Measurements from ENCODE around the gene OR10T2. TPM values are rescaled to one million over a fixed set of nuclear protein-coding genes. Genes with fewer than 3 reads are reported as not detected.
"Not testable (repeated sequence)": the region's sequence is repeated elsewhere in the genome, so short reads cannot be mapped to it uniquely, and the experiment has no call there.

The OR10T2 gene, protein sequence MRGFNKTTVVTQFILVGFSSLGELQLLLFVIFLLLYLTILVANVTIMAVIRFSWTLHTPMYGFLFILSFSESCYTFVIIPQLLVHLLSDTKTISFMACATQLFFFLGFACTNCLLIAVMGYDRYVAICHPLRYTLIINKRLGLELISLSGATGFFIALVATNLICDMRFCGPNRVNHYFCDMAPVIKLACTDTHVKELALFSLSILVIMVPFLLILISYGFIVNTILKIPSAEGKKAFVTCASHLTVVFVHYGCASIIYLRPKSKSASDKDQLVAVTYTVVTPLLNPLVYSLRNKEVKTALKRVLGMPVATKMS
- not detected for total RNA-seq

- ATAC-seq (peak in 1 of 2 donors; percentile 28), DNase-seq (ENCODE audit: low spot score) (no peak)
- H3K4me3 Mint-ChIP-seq, result no peak within 1 kb of the TSS
- no peaks in the 10 kb centered on the region for H3K36me3 Mint-ChIP-seq
- no peaks in the 10 kb centered on the region for H3K9me3 Mint-ChIP-seq
- peaks cover 20 to 47% of the 10 kb centered on the region in 2 donors for H3K27me3 Mint-ChIP-seq
- no peak within 1 kb of the TSS for H3K27ac Mint-ChIP-seq
- peaks cover 0 to 4% of the 10 kb centered on the region in 2 donors for H3K4me1 Mint-ChIP-seq (ENCODE audit: low read depth in 2 of 2)
Measured at GRCh38 chr1:158398818-158399514, at the start of gene OR10T2. TSS of gene OR10T2 (minus strand) at chr1:158399466. CDS start at chr1:158399466, 0 bp downstream.

DNA sequence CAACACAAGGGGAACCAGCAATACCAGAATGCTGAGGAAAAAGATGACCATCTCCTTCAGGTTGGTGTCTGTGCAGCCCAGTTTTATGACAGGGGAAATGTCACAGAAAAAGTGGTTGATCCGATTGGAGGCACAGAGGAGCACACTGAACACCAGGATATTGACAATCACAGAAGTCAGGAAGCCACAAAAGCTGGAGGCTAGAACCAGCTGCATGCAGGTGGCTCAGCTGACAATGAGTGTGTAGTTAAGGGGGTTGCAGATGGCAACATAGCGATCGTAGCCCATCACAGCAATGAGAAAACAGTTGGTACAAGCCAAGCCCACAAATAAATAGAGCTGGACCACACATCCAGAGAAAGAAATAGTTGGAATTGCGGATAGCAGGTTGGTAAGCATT lies 46.1 kb upstream of the OR10T2 start:
- ATAC-seq, result no peak
- no peak overlapping the region for H3K27ac Mint-ChIP-seq
- H3K4me1 Mint-ChIP-seq (ENCODE audit: low read depth in 2 of 2), result no peaks in the 10 kb centered on the region
- H3K9me3 Mint-ChIP-seq, result no peaks in the 10 kb centered on the region
- no peak overlapping the region for H3K4me3 Mint-ChIP-seq
- DNase-seq (ENCODE audit: low spot score), result no peak
- no peaks in the 10 kb centered on the region for H3K36me3 Mint-ChIP-seq
- H3K27me3 Mint-ChIP-seq, result peaks cover 24 to 39% of the 10 kb centered on the region in 2 donors

DNA sequence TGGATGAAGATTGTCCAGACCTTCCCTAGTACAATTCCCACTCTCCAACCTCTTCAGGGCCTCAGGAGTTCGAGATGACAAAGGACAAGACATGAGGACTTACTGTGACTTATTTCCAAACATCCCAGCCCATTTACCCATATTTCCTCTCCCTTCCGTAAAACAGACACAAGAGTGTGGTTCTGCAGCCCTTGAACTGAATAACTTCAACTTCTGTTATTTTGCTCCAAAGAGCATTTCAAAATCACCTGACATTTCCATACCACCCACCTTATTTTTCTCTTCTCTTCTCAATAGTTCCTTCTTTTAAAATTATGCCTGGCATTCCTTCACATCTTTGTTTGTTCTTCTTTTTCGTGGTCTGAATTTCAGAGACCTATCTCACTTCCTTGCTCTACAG lies 35.5 kb upstream of the OR10T2 start:
- Mint-ChIP-seq H3K27me3 (peaks cover 32 to 69% of the 10 kb centered on the region in 2 donors), H3K9me3 (peaks cover 10% of the 10 kb centered on the region), H3K4me3 (no peak overlapping the region), H3K27ac (no peak overlapping the region), H3K36me3 (peaks cover 15% of the 10 kb centered on the region), H3K4me1 (ENCODE audit: low read depth in 2 of 2) (no peaks in the 10 kb centered on the region)
- DNase-seq (ENCODE audit: low spot score) (no peak), ATAC-seq (no peak)

DNA sequence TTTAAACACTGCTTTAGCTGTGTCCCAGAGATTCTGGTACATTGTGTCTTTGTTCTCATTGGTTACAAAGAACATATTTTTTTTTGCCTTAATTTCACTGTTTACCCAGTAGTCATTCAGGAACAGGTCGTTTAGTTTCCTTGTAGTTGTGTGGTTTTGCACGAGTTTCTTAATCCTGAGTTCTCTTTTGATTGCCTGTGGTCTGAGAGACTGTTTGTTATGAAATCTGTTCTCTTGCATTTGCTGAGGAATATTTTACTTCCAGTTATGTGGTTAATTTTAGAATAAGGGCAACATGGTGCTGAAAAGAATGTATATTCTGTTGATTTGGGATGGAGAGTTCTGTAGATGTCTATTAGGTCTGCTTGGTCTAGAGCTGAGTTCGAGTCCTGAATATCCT lies 30.9 kb upstream of the OR10T2 start:
- DNase-seq (ENCODE audit: low spot score); H3K27ac Mint-ChIP-seq; H3K4me1 Mint-ChIP-seq (ENCODE audit: low read depth in 2 of 2); ATAC-seq; H3K4me3 Mint-ChIP-seq: not testable (repeated sequence)
- Mint-ChIP-seq H3K9me3 (peaks cover 10% of the 10 kb centered on the region), H3K27me3 (peaks cover 32 to 58% of the 10 kb centered on the region in 2 donors), H3K36me3 (peaks cover 21% of the 10 kb centered on the region)

DNA sequence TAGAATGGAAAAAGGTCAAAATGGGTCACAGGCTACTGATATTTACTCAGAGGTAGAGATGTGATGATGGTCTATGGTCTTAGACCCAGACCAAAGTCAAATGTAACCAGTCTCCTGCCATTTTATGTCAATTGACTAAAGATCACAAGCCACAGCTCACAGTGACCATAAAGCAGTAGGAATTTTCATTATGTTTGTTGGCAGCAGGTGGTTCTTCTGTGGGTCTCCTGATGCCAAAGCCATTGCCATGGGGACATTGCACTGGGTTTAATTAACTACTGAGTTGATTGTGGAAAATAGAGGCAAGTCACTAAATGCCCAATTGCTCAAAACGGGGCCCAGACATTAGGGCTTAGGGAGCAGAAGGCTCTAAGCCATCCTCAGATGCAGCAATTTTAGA lies 26.9 kb upstream of the OR10T2 start, which contains the start of gene OR10K2:
Gene OR10K2 (minus strand): TSS at position 101 of the 400 bp plus-strand sequence. CDS start 5,371 bp downstream, outside the sequence.
- DNase-seq (ENCODE audit: low spot score) (no peak), ATAC-seq (no peak)
- Mint-ChIP-seq H3K27ac (no peak within 1 kb of the TSS), H3K9me3 (peaks cover 6% of the 10 kb centered on the region), H3K4me3 (no peak within 1 kb of the TSS), H3K27me3 (peaks cover 27 to 40% of the 10 kb centered on the region in 2 donors), H3K4me1 (ENCODE audit: low read depth in 2 of 2) (no peaks in the 10 kb centered on the region), H3K36me3 (peaks cover 15% of the 10 kb centered on the region)

GRCh38 chr1:158425027-158425426 lies 25.8 kb upstream of the OR10T2 start:
- H3K4me3 Mint-ChIP-seq, result no peak overlapping the region
- DNase-seq (ENCODE audit: low spot score), result no peak
- peaks cover 2% of the 10 kb centered on the region for H3K9me3 Mint-ChIP-seq
- H3K27ac Mint-ChIP-seq, result no peak overlapping the region
- no peaks in the 10 kb centered on the region for H3K4me1 Mint-ChIP-seq (ENCODE audit: low read depth in 2 of 2)
- H3K27me3 Mint-ChIP-seq, result peaks cover 31 to 38% of the 10 kb centered on the region in 2 donors
- ATAC-seq, result no peak
- peaks cover 9% of the 10 kb centered on the region for H3K36me3 Mint-ChIP-seq

GRCh38 chr1:158422212-158422611 lies 22.9 kb upstream of the OR10T2 start:
- no peak for ATAC-seq

GRCh38 chr1:158417586-158417985 lies 18.3 kb upstream of the OR10T2 start:
- H3K4me3 Mint-ChIP-seq, result no peak overlapping the region
- H3K27ac Mint-ChIP-seq, result no peak overlapping the region
- H3K27me3 Mint-ChIP-seq, result peaks cover 35 to 55% of the 10 kb centered on the region in 2 donors
- no peak for DNase-seq (ENCODE audit: low spot score)
- no peaks in the 10 kb centered on the region for H3K4me1 Mint-ChIP-seq (ENCODE audit: low read depth in 2 of 2)
- H3K36me3 Mint-ChIP-seq, result no peaks in the 10 kb centered on the region
- H3K9me3 Mint-ChIP-seq, result no peaks in the 10 kb centered on the region
- no peak for ATAC-seq

More at GRCh38 chr1:158422212-158422611, 22.9 kb upstream of the OR10T2 start:
- H3K9me3 Mint-ChIP-seq, result no peaks in the 10 kb centered on the region
- H3K4me3 Mint-ChIP-seq, result no peak overlapping the region
- H3K27ac Mint-ChIP-seq, result no peak overlapping the region
- H3K27me3 Mint-ChIP-seq, result peaks cover 21 to 31% of the 10 kb centered on the region in 2 donors
- no peak for DNase-seq (ENCODE audit: low spot score)
- H3K4me1 Mint-ChIP-seq (ENCODE audit: low read depth in 2 of 2), result no peaks in the 10 kb centered on the region
- no peaks in the 10 kb centered on the region for H3K36me3 Mint-ChIP-seq

GRCh38 chr1:158414651-158415345 lies 15.5 kb upstream of the OR10T2 start:
- H3K4me3 Mint-ChIP-seq, result no peak overlapping the region
- H3K9me3 Mint-ChIP-seq, result no peaks in the 10 kb centered on the region
- H3K4me1 Mint-ChIP-seq (ENCODE audit: low read depth in 2 of 2), result no peaks in the 10 kb centered on the region
- H3K36me3 Mint-ChIP-seq, result no peaks in the 10 kb centered on the region
- H3K27me3 Mint-ChIP-seq, result peaks cover 26 to 44% of the 10 kb centered on the region in 2 donors
- H3K27ac Mint-ChIP-seq, result no peak overlapping the region
- ATAC-seq (no peak), DNase-seq (ENCODE audit: low spot score) (no peak)

DNA sequence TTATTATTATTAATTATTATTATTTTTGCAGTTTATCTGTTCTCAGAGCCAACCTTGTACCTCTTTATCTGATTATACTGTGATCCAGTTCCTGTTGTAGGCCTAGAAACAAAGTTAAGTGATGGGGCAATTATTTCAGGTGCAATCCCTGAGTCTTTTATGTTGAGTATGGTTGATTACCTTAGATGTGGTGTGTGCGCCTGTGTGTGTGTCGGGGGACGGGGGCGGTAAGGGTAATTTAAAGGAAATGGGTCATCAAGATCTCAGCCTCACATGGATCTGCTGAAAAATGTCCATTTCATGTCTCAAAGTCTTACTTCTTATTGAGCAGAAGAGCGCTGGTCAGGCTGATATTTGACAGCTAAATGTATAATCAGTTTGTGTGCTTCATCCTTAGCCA lies 7.8 kb upstream of the OR10T2 start:
- H3K9me3 Mint-ChIP-seq, result no peaks in the 10 kb centered on the region
- no peaks in the 10 kb centered on the region for H3K36me3 Mint-ChIP-seq
- peaks cover 26 to 53% of the 10 kb centered on the region in 2 donors for H3K27me3 Mint-ChIP-seq
- DNase-seq (ENCODE audit: low spot score), result no peak
- no peak overlapping the region for H3K4me3 Mint-ChIP-seq
- no peak for ATAC-seq
- no peak overlapping the region for H3K27ac Mint-ChIP-seq
- H3K4me1 Mint-ChIP-seq (ENCODE audit: low read depth in 2 of 2), result no peaks in the 10 kb centered on the region

DNA sequence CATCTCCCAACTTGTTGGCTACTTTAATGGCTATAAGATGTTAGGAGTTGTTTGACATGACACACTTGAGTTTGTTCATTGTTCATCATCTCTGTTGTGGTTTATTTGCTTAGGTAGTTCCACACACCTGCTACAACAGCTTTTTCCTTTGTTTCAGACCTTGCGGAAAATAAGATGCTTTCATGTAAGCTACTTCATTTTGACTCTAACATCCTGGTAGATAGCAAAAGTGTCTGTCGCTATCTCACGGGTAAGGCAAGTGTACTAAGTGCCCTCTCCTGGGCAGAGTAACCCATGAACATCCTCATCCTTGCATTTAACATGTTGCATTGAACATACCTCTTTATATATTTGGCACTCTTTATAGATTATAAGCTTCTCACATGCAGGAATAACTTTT lies 1.6 kb upstream of the OR10T2 start:
- Mint-ChIP-seq H3K27me3 (peaks cover 26 to 58% of the 10 kb centered on the region in 2 donors), H3K36me3 (no peaks in the 10 kb centered on the region), H3K27ac (no peak overlapping the region), H3K9me3 (no peaks in the 10 kb centered on the region), H3K4me1 (ENCODE audit: low read depth in 2 of 2) (peaks cover 0 to 4% of the 10 kb centered on the region in 2 donors), H3K4me3 (no peak overlapping the region)
- ATAC-seq (no peak), DNase-seq (ENCODE audit: low spot score) (no peak)

DNA sequence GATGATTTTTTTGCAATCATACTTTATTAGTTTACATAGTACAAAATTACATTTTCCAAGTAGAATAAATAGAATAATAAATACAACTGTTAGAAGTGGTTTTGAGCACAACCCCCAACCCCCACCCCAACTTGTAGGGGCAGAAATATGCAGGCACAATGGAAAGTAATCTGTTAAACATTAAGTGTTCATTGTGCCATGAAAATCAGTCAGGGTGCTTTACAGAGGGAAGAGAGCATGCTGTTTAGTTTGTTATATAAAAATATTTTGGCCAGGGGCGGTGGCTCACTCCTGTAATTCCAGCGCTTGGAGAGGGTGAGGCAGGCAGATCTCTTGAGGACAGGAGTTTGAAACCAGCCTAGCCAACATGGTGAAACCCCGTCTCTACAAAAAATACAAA lies 2.6 kb downstream of the OR10T2 start:
- no peak overlapping the region for H3K4me3 Mint-ChIP-seq
- peaks cover 0 to 4% of the 10 kb centered on the region in 2 donors for H3K4me1 Mint-ChIP-seq (ENCODE audit: low read depth in 2 of 2)
- DNase-seq (ENCODE audit: low spot score) (no peak), ATAC-seq (no peak)
- H3K36me3 Mint-ChIP-seq, result no peaks in the 10 kb centered on the region
- H3K9me3 Mint-ChIP-seq, result no peaks in the 10 kb centered on the region
- H3K27me3 Mint-ChIP-seq, result peaks cover 18 to 33% of the 10 kb centered on the region in 2 donors
- no peak overlapping the region for H3K27ac Mint-ChIP-seq

GRCh38 chr1:158393476-158393875 lies 5.8 kb downstream of the OR10T2 start:
- ATAC-seq, result no peak

GRCh38 chr1:158391099-158391498 lies 8.2 kb downstream of the OR10T2 start:
- Mint-ChIP-seq H3K4me1 (ENCODE audit: low read depth in 2 of 2) (no peaks in the 10 kb centered on the region), H3K27ac (no peak overlapping the region), H3K27me3 (peaks cover 12 to 20% of the 10 kb centered on the region in 2 donors), H3K4me3 (no peak overlapping the region), H3K36me3 (peaks cover 5% of the 10 kb centered on the region), H3K9me3 (no peaks in the 10 kb centered on the region)
- no peak for ATAC-seq
- DNase-seq (ENCODE audit: low spot score), result no peak

More at GRCh38 chr1:158393476-158393875, 5.8 kb downstream of the OR10T2 start:
- no peak for DNase-seq (ENCODE audit: low spot score)
- Mint-ChIP-seq H3K9me3 (no peaks in the 10 kb centered on the region), H3K4me1 (ENCODE audit: low read depth in 2 of 2) (no peaks in the 10 kb centered on the region), H3K27ac (no peak overlapping the region), H3K27me3 (peaks cover 11 to 24% of the 10 kb centered on the region in 2 donors), H3K36me3 (no peaks in the 10 kb centered on the region), H3K4me3 (no peak overlapping the region)
